ENCODE results near the gene GRID2.

GRID2 gene

GRCh38 chr4:92733231-92733630 lies 429.5 kb downstream of the GRID2 start:
- H3K4me3 ChIP-seq (ENCODE audit: low read depth, low read length), result no peak overlapping the region
- no peak for DNase-seq (ENCODE audit: low read depth)
- TF ChIP-seq CTCF (IDR thresholded peaks at IDR 0.05; ENCODE audit: low read depth, low read length, missing control alignments), result no peak

- DNase-seq (ENCODE audit: low read depth), result no peak
- no peak overlapping the region for H3K4me3 ChIP-seq (ENCODE audit: low read depth, low read length)
- no peak for TF ChIP-seq CTCF (IDR thresholded peaks at IDR 0.05; ENCODE audit: low read depth, low read length, missing control alignments)
Observed at GRCh38 chr4:92735025-92735665, 431.4 kb downstream of the GRID2 start.

- TF ChIP-seq CTCF (IDR thresholded peaks at IDR 0.05; ENCODE audit: low read depth, low read length, missing control alignments), result no peak
- no peak for DNase-seq (ENCODE audit: low read depth)
- H3K4me3 ChIP-seq (ENCODE audit: low read depth, low read length), result no peak overlapping the region
Observed at GRCh38 chr4:92760433-92760832, 456.7 kb downstream of the GRID2 start.

GRCh38 chr4:92776080-92776479 lies 472.3 kb downstream of the GRID2 start:
- DNase-seq (ENCODE audit: low read depth), result no peak
- TF ChIP-seq CTCF (IDR thresholded peaks at IDR 0.05; ENCODE audit: low read depth, low read length, missing control alignments), result no peak
- H3K4me3 ChIP-seq (ENCODE audit: low read depth, low read length), result no peak overlapping the region

- no peak for TF ChIP-seq CTCF (IDR thresholded peaks at IDR 0.05; ENCODE audit: low read depth, low read length, missing control alignments)
- no peak for DNase-seq (ENCODE audit: low read depth)
Observed at GRCh38 chr4:92789741-92790140, 486.0 kb downstream of the GRID2 start.

GRCh38 chr4:92791871-92792440 lies 488.2 kb downstream of the GRID2 start:
- no peak for DNase-seq (ENCODE audit: low read depth)
- TF ChIP-seq CTCF (IDR thresholded peaks at IDR 0.05; ENCODE audit: low read depth, low read length, missing control alignments), result no peak
- no peak overlapping the region for H3K4me3 ChIP-seq (ENCODE audit: low read depth, low read length)

More at GRCh38 chr4:92789741-92790140, 486.0 kb downstream of the GRID2 start:
- H3K4me3 ChIP-seq (ENCODE audit: low read depth, low read length), result no peak overlapping the region

GRCh38 chr4:92809381-92809780 lies 505.6 kb downstream of the GRID2 start:
- no peak overlapping the region for H3K4me3 ChIP-seq (ENCODE audit: low read depth, low read length)
- no peak for TF ChIP-seq CTCF (IDR thresholded peaks at IDR 0.05; ENCODE audit: low read depth, low read length, missing control alignments)

More at GRCh38 chr4:92809381-92809780, 505.6 kb downstream of the GRID2 start:
- DNase-seq (ENCODE audit: low read depth), result no peak

Data from GM12864 (cell line).